OCI-LY3 (cell line): ENCODE measurements around the gene SNRPB.

ENCODE experiments used
- H2AFZ ChIP-seq: fragments of 200-600, 300-600 bp; shearing (Covaris generic); 2 replicates; pipeline ENCODE4 v1.6.0; 2014; ENCODE audit warnings: antibody characterized with exemption, low read depth, low read length
- H3K27ac ChIP-seq: fragments of 200-600, 300-600 bp; sonication (generic); 2 replicates; pipeline ENCODE4 v1.5.1; 2014; ENCODE audit warnings: mild to moderate bottlenecking, low read length, moderate library complexity, mixed read lengths
- H3K27me3 ChIP-seq: fragments of 200-600, 300-600 bp; sonication (generic); 2 replicates; pipeline ENCODE4 v1.6.1; 2014; ENCODE audit warnings: low read depth, low read length, mixed read lengths
- H3K36me3 ChIP-seq: fragments of 200-600, 300-600 bp; sonication (generic); replicated peaks from 2 replicates; pipeline ENCODE3; 2014; ENCODE audit warnings: low read depth, low read length, mixed read lengths
- H3K4me1 ChIP-seq: fragments of 300-600, 200-600 bp; sonication (generic); 2 replicates; pipeline ENCODE4 v1.6.1; 2014; ENCODE audit warnings: low read length, mixed read lengths
- H3K4me2 ChIP-seq: fragments of 200-600, 300-600 bp; sonication (generic); 2 replicates; pipeline ENCODE4 v1.6.1; 2014; ENCODE audit warnings: low read length, mixed read lengths
- H3K4me3 ChIP-seq: fragments of 300-600, 200-600 bp; sonication (generic); 2 replicates; pipeline ENCODE4 v1.5.1; 2014; ENCODE audit warnings: antibody characterized with exemption, mild to moderate bottlenecking, low read length, moderate library complexity
- H3K79me2 ChIP-seq: fragments of 300-600, 200-600 bp; shearing (Covaris generic); 2 replicates; pipeline ENCODE4 v1.6.1; 2014; ENCODE audit warnings: mild to moderate bottlenecking, low read length, mixed read lengths
- H3K9ac ChIP-seq: fragments of 300-600, 200-600 bp; shearing (Covaris generic); 2 replicates; pipeline ENCODE4 v1.6.0; 2014; ENCODE audit warnings: mild to moderate bottlenecking, low read length, moderate library complexity
- H3K9me3 ChIP-seq: fragments of 200-600, 300-600 bp; shearing (Covaris generic); 2 replicates; pipeline ENCODE4 v1.6.1; 2014; ENCODE audit warnings: low read length, mixed read lengths; ENCODE audit not compliant: insufficient read depth
- H4K20me1 ChIP-seq: fragments of 200-600, 300-600 bp; sonication (generic); 2 replicates; pipeline ENCODE4 v1.6.1; 2016; ENCODE audit warnings: low read length, mixed read lengths; ENCODE audit not compliant: insufficient read depth
- EZH2phosphoT487 ChIP-seq: fragments of 200-600 bp; shearing (Covaris generic); IDR thresholded peaks from 2 replicates; pipeline ENCODE4 v1.6.1; 2018; ENCODE audit warnings: antibody characterized with exemption, mixed run types, low read depth
- TF ChIP-seq, protein P1 (sequence below): fragments of 200-600, 300-600 bp; sonication (generic); IDR thresholded peaks from 2 replicates; pipeline ENCODE4 v1.5.1; 2014; ENCODE audit warnings: antibody characterized with exemption, low read length, low read depth

Gene SNRPB

DNA sequence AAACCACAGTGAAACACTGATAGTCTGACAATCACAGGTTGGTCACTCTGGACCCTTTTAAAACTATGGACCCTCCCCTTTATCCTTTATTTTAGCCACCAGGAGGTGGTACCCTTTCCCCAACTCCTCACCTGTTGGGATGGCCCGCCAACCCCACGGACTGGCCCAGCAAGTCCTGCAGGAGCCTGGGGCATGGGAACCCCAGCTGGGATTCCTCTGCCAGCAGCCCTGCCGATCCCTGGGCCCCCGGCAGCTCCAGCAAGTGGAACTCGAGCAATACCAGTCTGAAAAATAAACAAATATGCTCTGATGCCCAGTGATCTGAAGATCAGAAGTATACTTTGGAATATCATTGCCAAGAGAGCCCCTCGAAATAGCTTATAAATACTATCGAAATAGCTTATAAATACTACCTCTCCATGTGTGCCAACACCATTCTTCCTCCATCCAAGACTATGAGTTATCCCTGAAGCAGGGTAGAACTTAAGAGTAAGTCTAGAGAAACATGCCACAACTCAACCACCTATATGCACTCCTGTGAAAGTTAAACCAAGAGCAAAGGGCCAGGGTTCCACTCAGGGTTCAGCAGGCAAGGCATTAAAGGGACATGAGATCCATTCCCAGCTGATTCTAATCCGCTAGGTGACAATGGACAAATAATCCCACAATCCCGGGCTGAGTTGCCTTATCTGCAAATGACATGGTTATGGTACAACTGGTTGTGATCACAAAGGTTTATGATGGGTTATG is 6.8 kb downstream of the SNRPB start:
- peaks cover 68% of the 10 kb centered on the region for H4K20me1 ChIP-seq
- H3K4me1 ChIP-seq = peaks cover 20% of the 10 kb centered on the region
- no peak overlapping the region for H3K4me3 ChIP-seq
- H3K79me2 ChIP-seq = peaks cover 51% of the 10 kb centered on the region
- no peaks in the 10 kb centered on the region for H3K9me3 ChIP-seq
- H2AFZ ChIP-seq = no peak overlapping the region
- peaks cover 93% of the 10 kb centered on the region for H3K36me3 ChIP-seq
- TF ChIP-seq, protein P1, sequence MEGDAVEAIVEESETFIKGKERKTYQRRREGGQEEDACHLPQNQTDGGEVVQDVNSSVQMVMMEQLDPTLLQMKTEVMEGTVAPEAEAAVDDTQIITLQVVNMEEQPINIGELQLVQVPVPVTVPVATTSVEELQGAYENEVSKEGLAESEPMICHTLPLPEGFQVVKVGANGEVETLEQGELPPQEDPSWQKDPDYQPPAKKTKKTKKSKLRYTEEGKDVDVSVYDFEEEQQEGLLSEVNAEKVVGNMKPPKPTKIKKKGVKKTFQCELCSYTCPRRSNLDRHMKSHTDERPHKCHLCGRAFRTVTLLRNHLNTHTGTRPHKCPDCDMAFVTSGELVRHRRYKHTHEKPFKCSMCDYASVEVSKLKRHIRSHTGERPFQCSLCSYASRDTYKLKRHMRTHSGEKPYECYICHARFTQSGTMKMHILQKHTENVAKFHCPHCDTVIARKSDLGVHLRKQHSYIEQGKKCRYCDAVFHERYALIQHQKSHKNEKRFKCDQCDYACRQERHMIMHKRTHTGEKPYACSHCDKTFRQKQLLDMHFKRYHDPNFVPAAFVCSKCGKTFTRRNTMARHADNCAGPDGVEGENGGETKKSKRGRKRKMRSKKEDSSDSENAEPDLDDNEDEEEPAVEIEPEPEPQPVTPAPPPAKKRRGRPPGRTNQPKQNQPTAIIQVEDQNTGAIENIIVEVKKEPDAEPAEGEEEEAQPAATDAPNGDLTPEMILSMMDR = no peak
- TF ChIP-seq EZH2phosphoT487 = no peak
- no peak overlapping the region for H3K27ac ChIP-seq
- H3K4me2 ChIP-seq = no peak overlapping the region
- H3K27me3 ChIP-seq = no peaks in the 10 kb centered on the region
- no peak overlapping the region for H3K9ac ChIP-seq

DNA sequence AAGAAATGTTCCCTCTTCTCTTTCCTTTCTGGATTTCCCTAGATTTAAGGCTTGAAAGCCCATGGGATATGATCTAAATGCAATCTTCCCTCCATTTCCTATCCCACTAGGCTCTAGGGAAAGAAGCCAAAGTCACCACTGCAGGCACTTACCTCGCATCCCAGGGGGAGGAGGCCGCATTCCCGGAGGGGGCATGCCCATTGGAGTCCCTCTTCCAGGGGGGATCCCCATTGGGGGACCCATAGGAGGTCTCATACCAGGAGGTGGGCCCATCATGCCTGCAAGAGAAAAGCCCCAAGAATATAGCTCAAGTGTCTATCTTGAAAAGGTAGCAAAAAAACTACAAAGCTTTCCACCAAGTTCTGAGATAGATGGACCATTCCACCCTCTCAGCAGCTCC is 8.1 kb downstream of the SNRPB start:
- TF ChIP-seq, protein P1 = no peak
- no peak for TF ChIP-seq EZH2phosphoT487
- Histone ChIP-seq H3K4me2 (no peak overlapping the region), H3K79me2 (peaks cover 38% of the 10 kb centered on the region), H3K36me3 (peaks cover 85% of the 10 kb centered on the region), H2AFZ (no peak overlapping the region), H3K4me3 (no peak overlapping the region), H3K9me3 (no peaks in the 10 kb centered on the region), H3K27ac (no peak overlapping the region), H3K9ac (no peak overlapping the region), H3K4me1 (peaks cover 7% of the 10 kb centered on the region), H4K20me1 (peaks cover 55% of the 10 kb centered on the region), H3K27me3 (no peaks in the 10 kb centered on the region)

DNA sequence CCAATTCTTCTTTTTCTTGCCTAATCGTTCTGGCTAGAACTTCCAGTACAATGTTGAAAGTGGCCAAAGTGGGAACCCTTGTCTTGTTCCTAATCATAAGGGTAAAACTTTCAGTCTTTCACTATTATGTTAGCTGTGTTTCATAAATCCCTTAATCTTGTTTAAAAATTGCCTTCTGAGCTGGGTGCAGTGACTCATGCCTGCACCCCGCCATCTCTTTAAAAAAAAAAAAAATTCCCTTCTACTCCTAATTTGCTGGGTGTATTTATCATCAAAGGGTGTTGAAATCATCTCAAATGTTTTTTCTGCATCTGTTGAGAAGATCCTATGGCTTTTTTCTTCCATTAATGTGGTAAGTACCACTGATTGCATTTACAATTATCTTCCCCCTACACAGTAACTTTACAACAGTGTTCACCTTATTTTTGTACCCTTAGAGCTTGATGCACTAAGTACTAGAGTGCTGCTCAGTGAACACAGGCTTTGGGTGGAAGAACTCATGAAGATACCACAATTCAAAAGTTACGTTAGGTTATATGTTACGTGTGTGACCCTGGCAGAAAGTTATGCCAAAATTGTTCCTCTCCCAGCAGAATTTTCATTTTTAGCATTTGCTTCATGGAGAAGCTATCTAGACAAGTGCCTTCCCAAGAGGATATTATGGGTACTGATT is 9.7 kb downstream of the SNRPB start:
- Histone ChIP-seq H3K27ac (no peak overlapping the region), H3K9ac (no peak overlapping the region), H3K4me2 (no peak overlapping the region), H3K9me3 (no peaks in the 10 kb centered on the region), H3K79me2 (peaks cover 22% of the 10 kb centered on the region), H3K36me3 (peaks cover 69% of the 10 kb centered on the region), H2AFZ (no peak overlapping the region), H4K20me1 (peaks cover 39% of the 10 kb centered on the region), H3K27me3 (no peaks in the 10 kb centered on the region), H3K4me1 (peaks cover 6% of the 10 kb centered on the region; the same call in 1 of the 2 replicates), H3K4me3 (no peak overlapping the region)
- TF ChIP-seq EZH2phosphoT487 = no peak
- TF ChIP-seq, protein P1 = no peak

DNA sequence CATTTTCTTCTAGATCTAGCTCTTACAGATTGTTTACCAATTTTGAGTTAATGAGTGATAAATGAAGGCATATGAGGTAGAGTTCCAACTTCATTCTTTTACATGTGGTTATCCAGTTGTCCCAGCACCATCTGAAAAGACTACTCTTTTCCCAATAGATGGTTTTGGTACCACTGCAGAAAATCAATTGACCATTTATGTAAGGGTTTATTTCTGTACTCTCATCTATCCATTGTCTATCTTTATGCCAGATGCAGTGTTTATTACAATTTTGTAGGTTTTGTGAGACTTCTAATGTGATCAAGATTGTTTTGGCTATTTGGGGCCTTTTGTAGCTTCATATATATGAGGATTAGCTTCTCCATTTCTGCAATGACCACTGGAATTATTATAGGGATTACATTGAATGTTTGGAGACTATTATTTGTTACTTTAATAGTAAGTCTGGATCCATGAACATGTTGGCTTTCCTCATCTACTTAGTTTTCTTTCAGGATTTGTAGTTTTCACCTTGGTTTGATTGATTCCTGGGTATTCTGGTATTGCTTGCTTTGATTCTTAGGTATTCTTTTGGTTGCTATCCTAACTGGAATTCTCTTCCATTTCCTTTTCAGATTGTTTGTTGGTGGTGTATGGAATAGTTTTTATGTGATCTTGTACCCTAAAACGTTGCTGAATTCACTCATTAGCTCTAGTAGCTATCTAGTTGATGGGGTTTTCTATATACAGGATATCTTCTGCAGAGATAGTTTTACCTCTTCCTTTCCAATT is 10.4 kb downstream of the SNRPB start:
- no peak overlapping the region for H3K4me3 ChIP-seq
- peaks cover 63% of the 10 kb centered on the region for H3K36me3 ChIP-seq
- no peaks in the 10 kb centered on the region for H3K27me3 ChIP-seq
- H3K4me2 ChIP-seq = no peak overlapping the region
- H3K9me3 ChIP-seq = no peaks in the 10 kb centered on the region
- H3K4me1 ChIP-seq = no peaks in the 10 kb centered on the region
- peaks cover 32% of the 10 kb centered on the region for H4K20me1 ChIP-seq
- no peak for TF ChIP-seq EZH2phosphoT487
- TF ChIP-seq, protein P1 = no peak
- H3K9ac ChIP-seq = no peak overlapping the region
- no peak overlapping the region for H3K27ac ChIP-seq
- H3K79me2 ChIP-seq = peaks cover 15% of the 10 kb centered on the region
- no peak overlapping the region for H2AFZ ChIP-seq
